22Rv1 (cell line): ENCODE results near the gene KBTBD3.

Experiments
- ZFX ChIP-seq: fragments of 450-650 bp; IDR thresholded peaks from 2 replicates; pipeline ENCODE4 v1.6.1; 2017; ENCODE audit warnings: antibody characterized with exemption, borderline replicate concordance
- TF ChIP-seq, protein P1 (sequence below): fragments of 450-650 bp; IDR thresholded peaks from 2 replicates; pipeline ENCODE4 v1.5.1; 2017; ENCODE audit warnings: mild to moderate bottlenecking

DNA sequence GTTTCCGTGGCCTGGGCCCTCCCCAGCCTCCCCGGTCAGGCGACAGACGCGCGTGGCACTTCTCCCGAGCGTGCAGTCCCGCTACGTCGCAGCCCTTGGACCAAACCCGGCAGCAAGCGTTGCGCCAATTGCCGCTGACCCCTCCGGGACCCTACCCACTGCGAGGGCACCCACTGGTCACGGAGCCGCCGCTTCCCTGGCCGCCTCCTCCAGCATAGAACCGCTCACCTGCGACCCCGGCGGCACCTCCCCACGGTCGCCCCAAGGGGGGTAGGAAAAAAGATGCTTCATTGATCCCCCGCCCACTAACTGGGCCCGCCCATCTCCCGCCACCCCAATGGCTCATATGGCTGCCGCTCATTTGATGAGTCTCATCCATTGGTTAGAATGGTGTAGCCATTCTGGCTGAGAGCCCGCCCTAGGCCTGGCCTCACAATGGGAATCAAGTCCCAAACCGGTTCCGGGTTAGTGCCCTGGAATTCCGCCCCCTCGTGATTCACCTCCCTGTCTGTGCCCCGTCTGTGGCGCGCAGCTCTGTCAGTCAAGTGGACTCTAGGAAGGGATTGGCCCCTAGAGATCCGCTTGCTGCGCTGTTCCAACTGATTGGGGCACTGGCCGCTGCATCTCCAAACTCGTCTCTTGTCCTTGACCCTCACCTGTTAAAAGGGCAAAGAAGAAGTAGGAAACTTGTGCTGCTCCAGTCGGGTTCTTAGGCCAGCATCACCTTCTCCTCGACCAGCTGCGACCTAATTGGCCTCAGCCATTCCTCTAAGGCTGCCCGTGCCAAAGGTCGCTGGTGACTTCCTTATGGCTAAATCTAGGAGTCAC, 55.0 kb downstream of the KBTBD3 start, which contains the start of gene MSANTD4:
- TF ChIP-seq, protein P1, sequence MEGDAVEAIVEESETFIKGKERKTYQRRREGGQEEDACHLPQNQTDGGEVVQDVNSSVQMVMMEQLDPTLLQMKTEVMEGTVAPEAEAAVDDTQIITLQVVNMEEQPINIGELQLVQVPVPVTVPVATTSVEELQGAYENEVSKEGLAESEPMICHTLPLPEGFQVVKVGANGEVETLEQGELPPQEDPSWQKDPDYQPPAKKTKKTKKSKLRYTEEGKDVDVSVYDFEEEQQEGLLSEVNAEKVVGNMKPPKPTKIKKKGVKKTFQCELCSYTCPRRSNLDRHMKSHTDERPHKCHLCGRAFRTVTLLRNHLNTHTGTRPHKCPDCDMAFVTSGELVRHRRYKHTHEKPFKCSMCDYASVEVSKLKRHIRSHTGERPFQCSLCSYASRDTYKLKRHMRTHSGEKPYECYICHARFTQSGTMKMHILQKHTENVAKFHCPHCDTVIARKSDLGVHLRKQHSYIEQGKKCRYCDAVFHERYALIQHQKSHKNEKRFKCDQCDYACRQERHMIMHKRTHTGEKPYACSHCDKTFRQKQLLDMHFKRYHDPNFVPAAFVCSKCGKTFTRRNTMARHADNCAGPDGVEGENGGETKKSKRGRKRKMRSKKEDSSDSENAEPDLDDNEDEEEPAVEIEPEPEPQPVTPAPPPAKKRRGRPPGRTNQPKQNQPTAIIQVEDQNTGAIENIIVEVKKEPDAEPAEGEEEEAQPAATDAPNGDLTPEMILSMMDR = no peak
- TF ChIP-seq ZFX = no peak
